DND-41 (cell line): Measurements from ENCODE around the gene TRIM63.

ENCODE experiments used
- CTCF ChIP-seq: IDR thresholded peaks from 2 replicates; pipeline ENCODE4 v1.5.1; 2012; ENCODE audit warnings: borderline replicate concordance, low read length, moderate library complexity, mild to moderate bottlenecking; ENCODE audit not compliant: poor library complexity, severe bottlenecking; ENCODE audit errors: extremely low read depth
- EZH2 ChIP-seq: IDR thresholded peaks from 3 replicates; pipeline ENCODE4 v1.6.1; 2012; ENCODE audit warnings: borderline replicate concordance, low read depth, mild to moderate bottlenecking, moderate library complexity, low read length, inconsistent platforms; ENCODE audit not compliant: severe bottlenecking

GRCh38 chr1:26111530-26112406, 44.3 kb upstream of the TRIM63 start, which contains the start of gene PDIK1L:
- no peak for TF ChIP-seq CTCF
- TF ChIP-seq EZH2 = no peak
